ENCODE measurements around the gene SLC12A8.

DNA sequence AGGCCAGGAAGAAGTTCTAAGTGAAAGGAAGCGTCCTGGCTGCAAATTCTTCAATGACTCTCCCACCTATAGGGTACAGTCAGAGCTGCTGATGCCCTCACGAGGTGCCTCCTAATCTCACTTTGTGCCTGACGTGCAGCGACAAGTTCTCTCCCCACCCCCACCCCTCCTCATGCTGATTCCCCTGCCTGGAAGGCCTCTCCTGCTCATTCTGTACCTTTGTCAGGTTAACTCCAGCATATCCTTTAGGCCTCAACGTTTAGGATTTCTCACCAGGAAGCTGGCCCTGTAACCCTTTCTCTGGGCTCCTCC lies 25.0 kb downstream of the SLC12A8 start:
- no peak for TF ChIP-seq POLR2A (IDR thresholded peaks at IDR 0.05; ENCODE audit: low read depth, low read length)
- no peak for TF ChIP-seq POLR2AphosphoS5 (IDR thresholded peaks at IDR 0.05; ENCODE audit: low read depth, low read length)
- no peak for TF ChIP-seq TAF1 (IDR thresholded peaks at IDR 0.05; ENCODE audit: low read depth, low read length)
- TF ChIP-seq POU2F2 (IDR thresholded peaks at IDR 0.05; ENCODE audit: low read depth, low read length) = no peak
- TF ChIP-seq SPI1 (IDR thresholded peaks at IDR 0.05; ENCODE audit: low read depth, low read length) = no peak
- no peak for TF ChIP-seq PAX5 (IDR thresholded peaks at IDR 0.05; ENCODE audit: insufficient read depth, low read length, severe bottlenecking)

Data from GM12891 (cell line).